PC-3 (cell line): ENCODE results near the gene ZNF576. TPM values are rescaled to one million over a fixed set of nuclear protein-coding genes. Genes with fewer than 3 reads are reported as not detected.

Experiments used
- ATAC-seq: fragments of 200-7000 bp; cut with Tn5 transposase; 2 replicates; pipeline ENCODE4 v1.9.1; 2020; ENCODE audit warnings: mild to moderate bottlenecking, moderate library complexity
- BruUV-seq: library from RNA; stranded (reverse); fragments of 400-500 nt; replicated peaks from 2 replicates; lab custom pipeline; 2021; lab: Mats Ljungman, UMichigan
- CTCF ChIA-PET: fragments of 300-600 bp; sonication (Branson Sonifier 250); formaldehyde crosslinking; loops from one replicate; lab custom pipeline; 2022; ENCODE audit warnings: antibody characterized with exemption; lab: Charles Lee
- POLR2A ChIA-PET: fragments of 300-600 bp; sonication (Branson Sonifier 250); formaldehyde crosslinking; loops from one replicate; lab custom pipeline; 2022; ENCODE audit warnings: antibody characterized with exemption; ENCODE audit not compliant: unreplicated experiment; lab: Charles Lee
- DNase-seq: peaks from one replicate; pipeline ENCODE4 v3.0.0-alpha.2; 2015
- H2AFZ ChIP-seq: fragments of 300-600 bp; sonication (generic); 2 replicates; pipeline ENCODE4 v1.6.0; 2016; ENCODE audit warnings: antibody characterized with exemption, low read length
- H3F3A ChIP-seq: fragments of 300-600 bp; sonication (generic); one replicate; pipeline ENCODE4 v1.6.0; 2017; ENCODE audit warnings: antibody characterized with exemption, low read length, control low read depth, mild to moderate bottlenecking; ENCODE audit not compliant: unreplicated experiment
- H3K27ac ChIP-seq: fragments of 300-600 bp; sonication (generic); 2 replicates; pipeline ENCODE4 v1.5.1; 2016; ENCODE audit warnings: mild to moderate bottlenecking, low read length
- H3K27me3 ChIP-seq: fragments of 300-600 bp; sonication (generic); 2 replicates; pipeline ENCODE4 v1.6.1; 2016; ENCODE audit warnings: low read length, mixed read lengths
- H3K36me3 ChIP-seq: fragments of 300-600 bp; sonication (generic); 2 replicates; pipeline ENCODE4 v1.6.1; 2016; ENCODE audit warnings: low read depth, mixed run types, low read length, mixed read lengths
- H3K4me1 ChIP-seq: fragments of 300-600 bp; sonication (generic); 2 replicates; pipeline ENCODE4 v1.5.1; 2016; ENCODE audit warnings: low read length; ENCODE audit not compliant: insufficient read depth
- H3K4me2 ChIP-seq: fragments of 300-600 bp; sonication (generic); 2 replicates; pipeline ENCODE4 v1.6.0; 2016; ENCODE audit warnings: low read length
- H3K4me3 ChIP-seq: fragments of 300-600 bp; sonication (generic); 2 replicates; pipeline ENCODE4 v1.5.1; 2016; ENCODE audit warnings: mild to moderate bottlenecking, low read length, mixed read lengths
- H3K79me2 ChIP-seq: fragments of 300-600 bp; sonication (generic); 2 replicates; pipeline ENCODE4 v1.6.1; 2017; ENCODE audit warnings: low read length, mixed read lengths
- H3K9ac ChIP-seq: fragments of 300-600 bp; sonication (generic); 2 replicates; pipeline ENCODE4 v1.6.0; 2016; ENCODE audit warnings: mild to moderate bottlenecking, low read length
- H3K9me2 ChIP-seq: fragments of 300-600 bp; sonication (generic); replicated peaks from 2 replicates; pipeline ENCODE4 v1.6.1; 2016; ENCODE audit warnings: mixed run types, low read length, mixed read lengths
- H3K9me3 ChIP-seq: fragments of 300-600 bp; sonication (generic); 2 replicates; pipeline ENCODE4 v1.6.1; 2016; ENCODE audit warnings: low read length, mixed read lengths
- H4K20me1 ChIP-seq: fragments of 300-600 bp; sonication (generic); 2 replicates; pipeline ENCODE4 v1.6.1; 2016; ENCODE audit warnings: low read length, mixed read lengths
- CTCF ChIP-seq: fragments of 300-600 bp; sonication (generic); conservative IDR thresholded peaks from 2 replicates; pipeline ENCODE4 v1.5.1; 2017; ENCODE audit warnings: antibody characterized with exemption, low read depth, mild to moderate bottlenecking, low read length
- EZH2 ChIP-seq: fragments of 300-600 bp; sonication (generic); IDR thresholded peaks from one replicate; pipeline ENCODE4 v1.6.1; 2017; ENCODE audit warnings: antibody characterized with exemption, mild to moderate bottlenecking, low read length; ENCODE audit not compliant: unreplicated experiment
- EZH2phosphoT487 ChIP-seq: fragments of 300-600 bp; sonication (generic); IDR thresholded peaks from 2 replicates; pipeline ENCODE4 v1.6.1; 2018; ENCODE audit warnings: mild to moderate bottlenecking, antibody characterized with exemption, low read length, borderline replicate concordance
- intact Hi-C: fragments of 100-400 bp; cut with micrococcal nuclease; formaldehyde crosslinking; loops from 2 replicates; pipeline ENCODE4 v1.9.0; 2023
- total RNA-seq: library from RNA; depleted of rRNA; stranded (reverse); fragments of >200 nt; gene quantifications from 2 replicates; pipeline ENCODE4 v1.2.3, GENCODE V29; 2014

The ZNF576 gene
- total RNA-seq, 1 experiment from 2014 or later, result 14.7 TPM

- no peak within 1 kb of the TSS for H2AFZ ChIP-seq
- ATAC-seq (no peak), DNase-seq (no peak)
- no peaks in the 10 kb centered on the region; the same call in 1 of the 2 replicates for H3K36me3 ChIP-seq
- CTCF ChIA-PET, result no interaction called here
- no TSS peak for BruUV-seq
- no peaks in the 10 kb centered on the region for H3K27me3 ChIP-seq
- H4K20me1 ChIP-seq, result no peaks in the 10 kb centered on the region
- H3K9ac ChIP-seq, result no peak within 1 kb of the TSS
- no peaks in the 10 kb centered on the region for H3F3A ChIP-seq
- no peaks in the 10 kb centered on the region for H3K4me1 ChIP-seq
- 0 out of 2 replicates have a peak, but pooled peaks cover under 1% of the 10 kb centered on the region for H3K79me2 ChIP-seq
- intact Hi-C loops, result no loop called here
- H3K27ac ChIP-seq, result no peak within 1 kb of the TSS
- POLR2A ChIA-PET, result no interaction called here
- H3K4me3 ChIP-seq, result no peak within 1 kb of the TSS
- TF ChIP-seq EZH2, result no peak
- no peak for TF ChIP-seq CTCF
- no peak for TF ChIP-seq EZH2phosphoT487
- no peaks in the 10 kb centered on the region for H3K9me2 ChIP-seq
- no peaks in the 10 kb centered on the region for H3K9me3 ChIP-seq
- H3K4me2 ChIP-seq, result no peak within 1 kb of the TSS
These were observed 15.4 kb downstream of the ZNF576 start, which contains the start of gene SRRM5 for GRCh38 chr19:43611788-43612187. Gene SRRM5, plus strand, starts transcription at chr19:43612088. Its CDS starts 34 bp downstream, at chr19:43612122.

GRCh38 chr19:43612374-43612773 is 16.0 kb downstream of the ZNF576 start:
- Histone ChIP-seq H3K4me1 (no peaks in the 10 kb centered on the region), H3K9me3 (no peaks in the 10 kb centered on the region), H3F3A (no peaks in the 10 kb centered on the region), H3K27ac (no peak overlapping the region), H3K9me2 (no peaks in the 10 kb centered on the region), H2AFZ (no peak overlapping the region), H3K4me2 (no peak overlapping the region), H3K79me2 (0 out of 2 replicates have a peak, but pooled peaks cover 6% of the 10 kb centered on the region), H3K4me3 (no peak overlapping the region), H3K27me3 (no peaks in the 10 kb centered on the region), H4K20me1 (no peaks in the 10 kb centered on the region), H3K9ac (no peak overlapping the region), H3K36me3 (no peaks in the 10 kb centered on the region; the same call in 1 of the 2 replicates)
- TF ChIP-seq CTCF (no peak), EZH2 (no peak), EZH2phosphoT487 (no peak)
- CTCF ChIA-PET, result no interaction called here
- POLR2A ChIA-PET, result no interaction called here
- DNase-seq (no peak), ATAC-seq (no peak)
- no TSS peak for BruUV-seq
- intact Hi-C loops, result no loop called here

GRCh38 chr19:43616306-43616705 is 19.9 kb downstream of the ZNF576 start:
- CTCF ChIA-PET, result no interaction called here

More at GRCh38 chr19:43616306-43616705, 19.9 kb downstream of the ZNF576 start:
- H3K4me3 ChIP-seq, result no peak overlapping the region
- H3K9ac ChIP-seq, result no peak overlapping the region
- H3K36me3 ChIP-seq, result no peaks in the 10 kb centered on the region; the same call in 1 of the 2 replicates
- peaks cover 18% of the 10 kb centered on the region for H3K79me2 ChIP-seq
- H3K9me2 ChIP-seq, result no peaks in the 10 kb centered on the region
- no peaks in the 10 kb centered on the region for H3K9me3 ChIP-seq
- H3F3A ChIP-seq, result no peaks in the 10 kb centered on the region
- POLR2A ChIA-PET, result no interaction called here
- H2AFZ ChIP-seq, result no peak overlapping the region
- H4K20me1 ChIP-seq, result no peaks in the 10 kb centered on the region
- no peak overlapping the region for H3K27ac ChIP-seq
- DNase-seq, result no peak
- BruUV-seq, result no TSS peak
- ATAC-seq, result no peak
- intact Hi-C loops, result no loop called here
- no peaks in the 10 kb centered on the region for H3K27me3 ChIP-seq
- H3K4me1 ChIP-seq, result peaks cover 13% of the 10 kb centered on the region
- no peak overlapping the region for H3K4me2 ChIP-seq
- TF ChIP-seq EZH2 (no peak), CTCF (no peak), EZH2phosphoT487 (no peak)
